Activated CD4-positive, alpha-beta T cell treated with anti-CD3 and anti-CD28 coated beads for 36 hours (primary cell): Measurements from ENCODE around the gene SPOP. TPM values are rescaled to one million over a fixed set of nuclear protein-coding genes. Genes with fewer than 3 reads are reported as not detected.

Source experiments
- ATAC-seq: fragments of 200-7000 bp; cut with Tn5 transposase; one replicate; pipeline ENCODE4 v1.10.0; 2021; ENCODE audit warnings: mild to moderate bottlenecking, moderate library complexity
- CTCF ChIA-PET: fragments of 350-600 bp; sonication (Branson Sonifier 250); formaldehyde crosslinking; loops from one replicate; lab custom pipeline; 2021; ENCODE audit warnings: antibody characterized with exemption; lab: Charles Lee
- POLR2A ChIA-PET: fragments of 350-600 bp; sonication (Branson Sonifier 250); formaldehyde crosslinking; loops from one replicate; lab custom pipeline; 2021; ENCODE audit warnings: antibody characterized with exemption, inconsistent platforms; lab: Charles Lee
- DNase-seq: peaks from one replicate; pipeline ENCODE4 v3.0.0-alpha.2; 2020
- H3K27ac Mint-ChIP-seq: one replicate; pipeline ENCODE4 v1.8.0; 2021; ENCODE audit warnings: mixed read lengths
- H3K27me3 Mint-ChIP-seq: one replicate; pipeline ENCODE4 v1.8.0; 2021; ENCODE audit warnings: mixed read lengths
- H3K36me3 Mint-ChIP-seq: one replicate; pipeline ENCODE4 v1.8.0; 2021; ENCODE audit warnings: low read depth, mixed read lengths
- H3K4me1 Mint-ChIP-seq: one replicate; pipeline ENCODE4 v1.8.0; 2021; ENCODE audit warnings: mixed read lengths
- H3K4me3 Mint-ChIP-seq: one replicate; pipeline ENCODE4 v1.8.0; 2021; ENCODE audit warnings: mild to moderate bottlenecking, moderate library complexity, mixed read lengths
- H3K9me3 Mint-ChIP-seq: one replicate; pipeline ENCODE4 v1.8.0; 2021; ENCODE audit warnings: low read depth, mixed read lengths
- intact Hi-C, 2 experiments: fragments of 100-400 bp; cut with DNase I in 1 of 2; cut with micrococcal nuclease in 1 of 2; formaldehyde crosslinking; loops; one replicate each; pipeline versions ENCODE4 v1.14.2 to v1.15.1; 2022 to 2024; cut with DNase I, micrococcal nuclease
- total RNA-seq, 2 experiments: library from RNA; stranded (reverse); gene quantifications; one replicate each; pipeline ENCODE4 v1.2.3, GENCODE V29; 2021

The SPOP gene
- total RNA-seq, 2 experiments from 2014 or later: 57.0 to 64.6 TPM

GRCh38 chr17:49600949-49601348 is 76.9 kb downstream of the SPOP start:
- no peaks in the 10 kb centered on the region for H3K9me3 Mint-ChIP-seq
- H3K36me3 Mint-ChIP-seq: peaks cover 37% of the 10 kb centered on the region
- H3K27ac Mint-ChIP-seq: no peak overlapping the region
- H3K4me3 Mint-ChIP-seq: no peak overlapping the region
- H3K4me1 Mint-ChIP-seq: no peaks in the 10 kb centered on the region
- ATAC-seq: no peak
- intact Hi-C loops: no loop called here
- DNase-seq: no peak
- no peaks in the 10 kb centered on the region for H3K27me3 Mint-ChIP-seq
- ChIA-PET CTCF (interaction anchor here (0.8 to 1.3 kb wide), 3 partner anchors 11 to 92 kb away, joined by 3 to 4 read pairs (median 3); no protein-coding TSS in a partner anchor), POLR2A (interaction anchor here (0.6 kb wide), 1 partner anchor 229 kb away, joined by 3 read pairs; no protein-coding TSS in a partner anchor)

- Mint-ChIP-seq H3K27ac (no peak overlapping the region), H3K4me3 (no peak overlapping the region), H3K36me3 (peaks cover 30% of the 10 kb centered on the region), H3K9me3 (no peaks in the 10 kb centered on the region), H3K27me3 (no peaks in the 10 kb centered on the region), H3K4me1 (no peaks in the 10 kb centered on the region)
- ATAC-seq: no peak
- intact Hi-C loops: no loop called here
- DNase-seq: no peak
- CTCF ChIA-PET: interaction anchor here (1.0 to 1.7 kb wide), 2 partner anchors 42 to 97 kb away, joined by 4 to 6 read pairs; no protein-coding TSS in a partner anchor
- POLR2A ChIA-PET: no interaction called here
These were observed 79.0 kb downstream of the SPOP start for GRCh38 chr17:49598918-49599317.

GRCh38 chr17:49597928-49598655 is 79.8 kb downstream of the SPOP start:
- ChIA-PET POLR2A (no interaction called here), CTCF (interaction anchor here (0.6 to 1.7 kb wide), 7 partner anchors 12 to 400 kb away, joined by 3 to 6 read pairs (median 3); no protein-coding TSS in a partner anchor)
- no peak for ATAC-seq
- Mint-ChIP-seq H3K9me3 (no peaks in the 10 kb centered on the region), H3K4me3 (no peak overlapping the region), H3K27ac (no peak overlapping the region), H3K27me3 (no peaks in the 10 kb centered on the region), H3K36me3 (peaks cover 30% of the 10 kb centered on the region), H3K4me1 (no peaks in the 10 kb centered on the region)
- DNase-seq: no peak
- intact Hi-C loops: no loop called here

DNA sequence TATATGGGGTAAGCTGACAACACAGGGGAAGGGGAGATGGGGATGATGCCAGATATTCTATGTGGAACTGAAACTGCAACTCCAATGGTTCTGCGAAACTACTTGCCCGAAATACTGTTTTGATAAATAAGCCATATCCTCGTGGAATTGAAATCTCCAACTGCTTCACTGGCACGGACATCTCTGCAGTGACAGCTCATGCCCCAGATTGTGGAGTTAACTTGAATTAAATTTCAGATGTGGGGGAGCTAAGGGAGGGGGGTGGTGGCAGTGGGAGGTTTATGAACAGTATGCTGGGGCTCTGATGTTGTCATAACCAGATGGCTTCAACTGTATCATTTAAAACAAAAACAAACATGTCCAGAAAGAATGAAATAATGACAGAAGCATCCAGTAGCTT is 80.5 kb downstream of the SPOP start:
- no peak for ATAC-seq

GRCh38 chr17:49596613-49597244 is 81.2 kb downstream of the SPOP start:
- ChIA-PET POLR2A (interaction anchor here (0.6 kb wide), 1 partner anchor 65 kb away, joined by 4 read pairs; no protein-coding TSS in a partner anchor), CTCF (interaction anchor here (0.7 to 1.4 kb wide), 7 partner anchors 8 to 462 kb away, joined by 3 to 4 read pairs (median 3); no protein-coding TSS in a partner anchor)
- no peak overlapping the region for H3K4me3 Mint-ChIP-seq
- DNase-seq (no peak), ATAC-seq (no peak)
- no peaks in the 10 kb centered on the region for H3K27me3 Mint-ChIP-seq
- no peak overlapping the region for H3K27ac Mint-ChIP-seq
- intact Hi-C loops: no loop called here
- no peaks in the 10 kb centered on the region for H3K9me3 Mint-ChIP-seq
- peaks cover 27% of the 10 kb centered on the region for H3K36me3 Mint-ChIP-seq
- no peaks in the 10 kb centered on the region for H3K4me1 Mint-ChIP-seq

More for the DNA sequence above, 80.5 kb downstream of the SPOP start:
- no peaks in the 10 kb centered on the region for H3K27me3 Mint-ChIP-seq
- H3K4me1 Mint-ChIP-seq: no peaks in the 10 kb centered on the region
- H3K9me3 Mint-ChIP-seq: no peaks in the 10 kb centered on the region
- POLR2A ChIA-PET: interaction anchor here (0.6 kb wide), 1 partner anchor 64 kb away, joined by 4 read pairs; no protein-coding TSS in a partner anchor
- peaks cover 32% of the 10 kb centered on the region for H3K36me3 Mint-ChIP-seq
- intact Hi-C loops: no loop called here
- H3K27ac Mint-ChIP-seq: no peak overlapping the region
- CTCF ChIA-PET: interaction anchor here (0.7 to 1.7 kb wide), 9 partner anchors 13 to 463 kb away, joined by 3 to 6 read pairs (median 3); no protein-coding TSS in a partner anchor
- no peak for DNase-seq
- no peak overlapping the region for H3K4me3 Mint-ChIP-seq

DNA sequence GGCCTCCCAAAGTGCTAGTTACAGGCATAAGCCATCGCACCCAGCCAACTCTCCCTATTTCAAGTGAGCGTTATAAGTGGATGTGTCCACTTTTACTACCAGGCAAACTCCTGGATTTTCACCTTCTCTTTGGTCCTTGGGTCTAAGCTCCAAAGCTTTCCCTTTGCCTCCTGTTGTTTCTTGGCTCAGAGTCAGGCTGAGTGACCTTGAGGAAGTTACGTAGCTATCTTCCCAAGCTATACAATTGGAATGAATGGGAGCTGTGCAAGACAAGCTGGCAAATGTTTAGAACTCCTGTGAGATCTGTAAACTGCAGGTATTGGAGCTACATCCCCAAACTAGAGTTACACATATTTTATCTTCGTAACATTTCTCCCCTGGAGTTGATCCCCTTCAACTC is 81.9 kb downstream of the SPOP start:
- CTCF ChIA-PET: interaction anchor here (0.9 to 1.4 kb wide), 2 partner anchors 9 to 49 kb away, joined by 3 read pairs; no protein-coding TSS in a partner anchor
- Mint-ChIP-seq H3K9me3 (no peaks in the 10 kb centered on the region), H3K4me1 (no peaks in the 10 kb centered on the region), H3K36me3 (peaks cover 21% of the 10 kb centered on the region), H3K27me3 (no peaks in the 10 kb centered on the region), H3K27ac (no peak overlapping the region), H3K4me3 (no peak overlapping the region)
- ATAC-seq (no peak), DNase-seq (no peak)
- intact Hi-C loops: no loop called here
- POLR2A ChIA-PET: no interaction called here

DNA sequence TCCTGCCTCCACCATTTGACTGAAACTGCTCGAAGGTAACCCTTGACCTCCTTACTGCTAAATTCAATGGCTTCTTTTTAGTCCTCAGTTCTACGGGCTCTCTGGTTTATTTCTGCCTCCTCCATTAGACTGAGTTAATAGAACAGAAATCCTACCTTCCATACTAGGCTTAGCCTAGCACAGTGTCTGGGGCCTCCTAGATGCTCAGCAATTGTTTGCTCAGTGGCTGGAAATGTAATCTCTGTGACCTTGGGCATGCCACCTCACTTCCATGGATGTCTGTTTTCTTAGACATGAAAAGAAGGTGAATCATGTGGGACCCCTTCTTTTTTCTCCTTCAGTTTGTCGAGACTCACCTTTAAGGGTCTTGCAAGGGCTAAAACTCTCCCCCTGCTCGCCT is 82.6 kb downstream of the SPOP start:
- H3K27ac Mint-ChIP-seq: no peak overlapping the region
- no peaks in the 10 kb centered on the region for H3K27me3 Mint-ChIP-seq
- ATAC-seq: no peak
- ChIA-PET CTCF (interaction anchor here (1.1 to 2.0 kb wide), 2 partner anchors 34 to 100 kb away, joined by 3 to 6 read pairs; no protein-coding TSS in a partner anchor), POLR2A (interaction anchor here (0.6 kb wide), 1 partner anchor 254 kb away, joined by 6 read pairs; no protein-coding TSS in a partner anchor)
- H3K36me3 Mint-ChIP-seq: peaks cover 20% of the 10 kb centered on the region
- intact Hi-C loops: no loop called here
- H3K4me3 Mint-ChIP-seq: no peak overlapping the region
- no peaks in the 10 kb centered on the region for H3K4me1 Mint-ChIP-seq
- H3K9me3 Mint-ChIP-seq: no peaks in the 10 kb centered on the region
- no peak for DNase-seq

DNA sequence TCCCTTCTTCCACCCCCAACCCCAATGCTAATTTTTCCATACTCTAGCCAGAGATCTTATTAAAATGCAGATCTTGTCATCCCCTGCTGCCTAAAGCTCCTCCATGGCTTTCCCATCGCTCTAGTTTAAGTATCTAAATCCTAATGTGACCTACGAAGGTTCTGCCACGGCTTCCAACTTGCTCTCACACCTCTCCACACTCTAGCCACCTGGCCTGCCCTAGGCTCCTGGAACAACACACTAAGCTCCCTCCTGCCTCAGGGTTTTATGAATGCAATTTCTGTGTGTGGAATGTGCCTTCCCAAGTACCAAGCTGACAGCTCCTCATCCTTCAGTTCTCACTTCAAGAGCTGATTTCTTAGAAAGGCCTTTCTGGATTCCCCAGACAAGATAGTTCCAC is 85.6 kb downstream of the SPOP start:
- no peak for ATAC-seq
- Mint-ChIP-seq H3K27me3 (no peaks in the 10 kb centered on the region), H3K9me3 (no peaks in the 10 kb centered on the region), H3K4me1 (no peaks in the 10 kb centered on the region), H3K4me3 (no peak overlapping the region), H3K36me3 (peaks cover 9% of the 10 kb centered on the region), H3K27ac (no peak overlapping the region)
- intact Hi-C loops: no loop called here
- CTCF ChIA-PET: interaction anchor here (0.6 to 1.1 kb wide), 2 partner anchors 35 to 1070 kb away, joined by 3 to 5 read pairs; no protein-coding TSS in a partner anchor
- POLR2A ChIA-PET: no interaction called here
- no peak for DNase-seq

GRCh38 chr17:49590874-49591273 is 87.0 kb downstream of the SPOP start:
- Mint-ChIP-seq H3K9me3 (no peaks in the 10 kb centered on the region), H3K27ac (no peak overlapping the region), H3K27me3 (no peaks in the 10 kb centered on the region), H3K4me1 (no peaks in the 10 kb centered on the region), H3K4me3 (no peak overlapping the region), H3K36me3 (peaks cover 5% of the 10 kb centered on the region)
- POLR2A ChIA-PET: no interaction called here
- DNase-seq: no peak
- intact Hi-C loops: no loop called here
- CTCF ChIA-PET: interaction anchor here (1.8 kb wide), 1 partner anchor 100 kb away, joined by 4 read pairs; no protein-coding TSS in a partner anchor
- ATAC-seq: no peak

- H3K27ac Mint-ChIP-seq: no peak overlapping the region
- ChIA-PET POLR2A (no interaction called here), CTCF (interaction anchor here (0.8 to 1.8 kb wide), 2 partner anchors 12 to 102 kb away, joined by 3 to 4 read pairs; no protein-coding TSS in a partner anchor)
- no peaks in the 10 kb centered on the region for H3K27me3 Mint-ChIP-seq
- H3K4me1 Mint-ChIP-seq: no peaks in the 10 kb centered on the region
- no peak overlapping the region for H3K4me3 Mint-ChIP-seq
- DNase-seq (no peak), ATAC-seq (no peak)
- no peaks in the 10 kb centered on the region for H3K9me3 Mint-ChIP-seq
- intact Hi-C loops: no loop called here
- peaks cover 5% of the 10 kb centered on the region for H3K36me3 Mint-ChIP-seq
These were observed 88.3 kb downstream of the SPOP start for GRCh38 chr17:49589577-49589927.
